Osteocyte (in vitro differentiated cells): ENCODE results near the gene THRB. TPM values are rescaled to one million over a fixed set of nuclear protein-coding genes. Genes with fewer than 3 reads are reported as not detected.

ENCODE experiments used
- DNase-seq: peaks from one replicate; pipeline ENCODE4 v3.0.0; 2021; ENCODE audit warnings: mixed read lengths; ENCODE audit not compliant: unreplicated experiment; ENCODE audit errors: extremely low spot score
- H3K27ac Mint-ChIP-seq: one replicate; pipeline ENCODE4 v1.8.0; 2021; ENCODE audit warnings: mild to moderate bottlenecking, mixed read lengths; ENCODE audit not compliant: unreplicated experiment
- H3K27me3 Mint-ChIP-seq: one replicate; pipeline ENCODE4 v1.8.0; 2021; ENCODE audit warnings: mixed read lengths; ENCODE audit not compliant: unreplicated experiment
- H3K36me3 Mint-ChIP-seq: one replicate; pipeline ENCODE4 v1.8.0; 2021; ENCODE audit warnings: mixed read lengths; ENCODE audit not compliant: unreplicated experiment
- H3K4me1 Mint-ChIP-seq: one replicate; pipeline ENCODE4 v1.8.0; 2021; ENCODE audit warnings: mixed read lengths; ENCODE audit not compliant: unreplicated experiment
- H3K4me3 Mint-ChIP-seq: one replicate; pipeline ENCODE4 v1.8.0; 2021; ENCODE audit warnings: mild to moderate bottlenecking, moderate library complexity, mixed read lengths; ENCODE audit not compliant: unreplicated experiment
- H3K9me3 Mint-ChIP-seq: one replicate; pipeline ENCODE4 v1.8.0; 2021; ENCODE audit warnings: mixed read lengths; ENCODE audit not compliant: unreplicated experiment
- CTCF ChIP-seq: fragments of 200-600 bp; sonication (generic); IDR thresholded peaks from 2 replicates; pipeline ENCODE4 v1.5.0; 2021; ENCODE audit warnings: antibody characterized with exemption, mild to moderate bottlenecking, moderate library complexity
- total RNA-seq: library from RNA; stranded (reverse); gene quantifications from 2 replicates; pipeline ENCODE4 v1.2.1, GENCODE V29; 2021

THRB gene
- total RNA-seq, 1 donor from 2014 or later, result 4.6 TPM

- Mint-ChIP-seq H3K9me3 (no peaks in the 10 kb centered on the region), H3K4me3 (no peak overlapping the region), H3K4me1 (peaks cover 2% of the 10 kb centered on the region), H3K27ac (no peak overlapping the region), H3K36me3 (no peaks in the 10 kb centered on the region), H3K27me3 (no peaks in the 10 kb centered on the region)
- TF ChIP-seq CTCF, result no peak
- DNase-seq, result no peak
Observed at GRCh38 chr3:24440760-24441464, 53.7 kb downstream of the THRB start.

GRCh38 chr3:24439021-24439420 is 55.6 kb downstream of the THRB start:
- no peak for DNase-seq
- no peak overlapping the region for H3K27ac Mint-ChIP-seq
- H3K4me1 Mint-ChIP-seq, result peaks cover 2% of the 10 kb centered on the region

DNA sequence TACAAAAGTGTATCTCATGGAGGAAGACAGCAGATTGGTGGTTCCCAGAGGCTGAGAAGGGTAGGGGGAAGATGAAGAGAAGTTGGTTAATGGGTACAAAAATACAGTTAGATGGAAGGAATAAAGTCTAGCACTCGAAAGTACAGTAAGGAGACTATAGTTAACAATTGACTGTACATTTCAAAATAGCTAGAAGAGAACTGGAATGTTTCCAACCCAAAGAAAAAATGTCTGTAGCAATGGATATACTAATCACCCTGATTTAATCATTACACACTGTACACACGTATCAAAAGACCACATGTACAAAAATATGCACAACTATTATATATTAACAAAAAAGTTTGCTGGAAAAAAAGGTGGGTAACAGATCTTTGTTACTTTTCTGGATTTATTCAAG is 57.3 kb downstream of the THRB start:
- no peak for DNase-seq
- Mint-ChIP-seq H3K4me3 (no peak overlapping the region), H3K36me3 (no peaks in the 10 kb centered on the region), H3K4me1 (peaks cover 11% of the 10 kb centered on the region), H3K9me3 (no peaks in the 10 kb centered on the region), H3K27ac (no peak overlapping the region), H3K27me3 (no peaks in the 10 kb centered on the region)
- TF ChIP-seq CTCF, result no peak

More at GRCh38 chr3:24439021-24439420, 55.6 kb downstream of the THRB start:
- no peaks in the 10 kb centered on the region for H3K9me3 Mint-ChIP-seq
- H3K27me3 Mint-ChIP-seq, result no peaks in the 10 kb centered on the region
- no peak overlapping the region for H3K4me3 Mint-ChIP-seq
- TF ChIP-seq CTCF, result no peak
- H3K36me3 Mint-ChIP-seq, result no peaks in the 10 kb centered on the region

GRCh38 chr3:24435584-24435983 is 59.1 kb downstream of the THRB start:
- Mint-ChIP-seq H3K4me1 (peaks cover 11% of the 10 kb centered on the region), H3K9me3 (peaks cover 2% of the 10 kb centered on the region), H3K4me3 (no peak overlapping the region), H3K27me3 (no peaks in the 10 kb centered on the region), H3K36me3 (peaks cover under 1% of the 10 kb centered on the region), H3K27ac (no peak overlapping the region)
- no peak for TF ChIP-seq CTCF
- no peak for DNase-seq

DNA sequence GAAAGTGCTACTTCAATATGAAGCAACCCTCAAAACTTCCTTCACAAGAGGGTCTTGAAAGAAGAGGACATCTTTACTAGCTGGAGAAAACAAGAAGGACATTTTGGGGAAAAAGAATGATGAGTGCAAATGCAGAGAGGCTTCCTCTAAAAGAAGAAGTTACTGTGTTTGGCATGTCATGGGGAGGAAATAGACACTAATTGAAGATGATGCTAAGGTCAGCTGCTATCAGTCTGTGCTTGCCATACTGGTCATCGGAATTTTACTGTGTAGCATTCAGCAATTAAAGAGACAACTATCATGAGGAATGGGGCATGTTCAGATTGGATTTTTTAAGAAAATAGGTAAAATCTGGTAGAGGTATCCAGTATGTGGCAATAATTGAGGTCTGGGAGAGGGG is 60.0 kb downstream of the THRB start:
- Mint-ChIP-seq H3K9me3 (peaks cover 9% of the 10 kb centered on the region), H3K27ac (no peak overlapping the region), H3K27me3 (no peaks in the 10 kb centered on the region), H3K36me3 (peaks cover 6% of the 10 kb centered on the region), H3K4me1 (peaks cover 11% of the 10 kb centered on the region), H3K4me3 (no peak overlapping the region)
- DNase-seq, result no peak
- no peak for TF ChIP-seq CTCF
